NT2/D1 (cell line): ENCODE results near the gene LIMS1.
"Not testable (repeated sequence)": the region's sequence is repeated elsewhere in the genome, so short reads cannot be mapped to it uniquely, and the experiment has no call there.

Experiments
- DNase-seq: peaks from one replicate; pipeline ENCODE4 v3.0.0-alpha.2; 2011; ENCODE audit warnings: low read depth, low spot score
- H3K27me3 ChIP-seq: 2 replicates; pipeline ENCODE4 v1.6.0; 2011; ENCODE audit warnings: mild to moderate bottlenecking; ENCODE audit not compliant: insufficient read length, insufficient read depth
- H3K36me3 ChIP-seq: 2 replicates; pipeline ENCODE4 v1.6.1; 2011; ENCODE audit warnings: mild to moderate bottlenecking, low read length, mixed read lengths; ENCODE audit not compliant: insufficient read depth, insufficient read length
- H3K4me1 ChIP-seq: 2 replicates; pipeline ENCODE4 v1.5.1; 2011; ENCODE audit not compliant: insufficient read depth, insufficient read length
- H3K4me3 ChIP-seq: 2 replicates; pipeline ENCODE4 v1.5.1; 2011; ENCODE audit warnings: low read depth; ENCODE audit not compliant: insufficient read length
- H3K9ac ChIP-seq: 2 replicates; pipeline ENCODE4 v1.6.0; 2011; ENCODE audit warnings: low read depth; ENCODE audit not compliant: insufficient read length
- H3K9me3 ChIP-seq: 2 replicates; pipeline ENCODE4 v1.5.1; 2011; ENCODE audit warnings: mild to moderate bottlenecking, low read length; ENCODE audit not compliant: insufficient read depth
- SUZ12 ChIP-seq: IDR thresholded peaks from 2 replicates; pipeline ENCODE4 v1.6.1; 2011; ENCODE audit not compliant: insufficient read length, insufficient read depth; ENCODE audit errors: extremely low read depth
- YY1 ChIP-seq: IDR thresholded peaks from 2 replicates; pipeline ENCODE4 v1.6.1; 2011; ENCODE audit not compliant: insufficient read length, insufficient read depth
- ZNF274 ChIP-seq: IDR thresholded peaks from 2 replicates; pipeline ENCODE4 v1.6.1; 2011; ENCODE audit warnings: mild to moderate bottlenecking, low read depth, low read length

LIMS1 gene

DNA sequence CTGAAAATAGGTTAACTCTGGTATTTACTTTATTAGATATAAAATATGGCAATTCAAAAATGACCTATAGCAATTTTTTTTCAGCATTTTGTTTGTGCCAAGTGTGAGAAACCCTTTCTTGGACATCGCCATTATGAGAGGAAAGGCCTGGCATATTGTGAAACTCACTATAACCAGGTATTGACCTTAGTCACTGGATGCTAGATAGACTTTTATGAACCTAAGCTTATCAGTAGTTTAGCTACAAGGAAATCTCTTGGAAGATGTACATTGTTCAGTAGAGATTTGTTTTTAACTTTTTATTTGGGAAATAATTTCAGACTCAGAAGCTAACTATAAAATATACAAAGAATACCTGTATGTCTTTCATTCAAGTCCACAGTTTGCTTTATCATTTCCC, 142.3 kb downstream of the LIMS1 start:
- DNase-seq, H3K4me1 ChIP-seq: not testable (repeated sequence)

DNA sequence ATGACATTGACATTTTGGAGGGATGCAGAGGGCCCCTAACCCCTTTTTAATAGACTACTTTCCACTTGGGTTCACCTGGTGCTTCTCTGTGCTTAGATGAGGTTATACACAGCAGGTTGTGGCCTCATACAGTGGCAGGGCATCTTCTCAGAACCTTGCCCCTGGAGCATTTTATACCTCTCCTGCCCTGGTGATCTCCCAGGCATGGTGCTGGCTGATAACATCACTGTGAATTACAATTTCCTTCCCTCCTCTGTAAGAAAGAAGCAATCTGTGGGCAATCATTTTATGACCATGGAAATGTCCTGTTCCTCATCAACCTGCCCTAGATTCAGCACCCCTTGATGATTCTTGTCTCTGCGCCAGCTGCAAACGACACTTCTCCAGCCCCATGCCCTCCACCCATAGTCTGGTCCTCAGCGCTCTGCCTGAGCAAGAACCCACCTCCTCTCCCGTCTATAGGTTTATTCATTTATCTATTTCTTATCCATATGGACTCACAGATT, 143.0 kb downstream of the LIMS1 start:
- not testable (repeated sequence) for H3K9ac ChIP-seq, H3K4me3 ChIP-seq, H3K9me3 ChIP-seq, H3K4me1 ChIP-seq, DNase-seq, H3K27me3 ChIP-seq
- H3K36me3 ChIP-seq = peaks cover 31% of the 10 kb centered on the region

More for the DNA sequence above, 142.3 kb downstream of the LIMS1 start:
- H3K9ac ChIP-seq, H3K9me3 ChIP-seq, H3K4me3 ChIP-seq, H3K27me3 ChIP-seq: not testable (repeated sequence)
- H3K36me3 ChIP-seq = peaks cover 25% of the 10 kb centered on the region

GRCh38 chr2:108678198-108678651, 144.0 kb downstream of the LIMS1 start:
- not testable (repeated sequence) for H3K27me3 ChIP-seq, H3K4me3 ChIP-seq, H3K4me1 ChIP-seq, H3K9ac ChIP-seq, H3K9me3 ChIP-seq, DNase-seq
- peaks cover 34% of the 10 kb centered on the region for H3K36me3 ChIP-seq

DNA sequence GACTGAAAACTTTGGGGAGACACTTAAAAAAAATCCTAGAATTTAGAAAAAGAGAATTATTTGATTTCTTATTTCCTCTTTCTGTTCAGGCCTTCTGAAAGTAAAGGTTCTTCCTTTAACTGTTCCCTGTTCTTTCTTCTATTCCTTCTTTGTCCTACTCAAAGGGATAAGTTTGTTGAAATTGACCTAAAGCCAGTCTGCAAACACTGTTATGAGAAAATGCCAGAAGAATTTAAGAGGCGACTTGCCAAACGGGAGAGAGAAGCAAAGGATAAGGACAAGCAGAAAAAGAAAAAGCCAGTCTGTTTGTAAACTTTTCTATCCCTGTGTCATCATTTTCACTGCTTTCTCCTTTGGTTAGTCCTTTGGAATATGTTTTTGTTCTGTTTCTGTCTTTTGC, 146.5 kb downstream of the LIMS1 start:
- not testable (repeated sequence) for H3K9me3 ChIP-seq

DNA sequence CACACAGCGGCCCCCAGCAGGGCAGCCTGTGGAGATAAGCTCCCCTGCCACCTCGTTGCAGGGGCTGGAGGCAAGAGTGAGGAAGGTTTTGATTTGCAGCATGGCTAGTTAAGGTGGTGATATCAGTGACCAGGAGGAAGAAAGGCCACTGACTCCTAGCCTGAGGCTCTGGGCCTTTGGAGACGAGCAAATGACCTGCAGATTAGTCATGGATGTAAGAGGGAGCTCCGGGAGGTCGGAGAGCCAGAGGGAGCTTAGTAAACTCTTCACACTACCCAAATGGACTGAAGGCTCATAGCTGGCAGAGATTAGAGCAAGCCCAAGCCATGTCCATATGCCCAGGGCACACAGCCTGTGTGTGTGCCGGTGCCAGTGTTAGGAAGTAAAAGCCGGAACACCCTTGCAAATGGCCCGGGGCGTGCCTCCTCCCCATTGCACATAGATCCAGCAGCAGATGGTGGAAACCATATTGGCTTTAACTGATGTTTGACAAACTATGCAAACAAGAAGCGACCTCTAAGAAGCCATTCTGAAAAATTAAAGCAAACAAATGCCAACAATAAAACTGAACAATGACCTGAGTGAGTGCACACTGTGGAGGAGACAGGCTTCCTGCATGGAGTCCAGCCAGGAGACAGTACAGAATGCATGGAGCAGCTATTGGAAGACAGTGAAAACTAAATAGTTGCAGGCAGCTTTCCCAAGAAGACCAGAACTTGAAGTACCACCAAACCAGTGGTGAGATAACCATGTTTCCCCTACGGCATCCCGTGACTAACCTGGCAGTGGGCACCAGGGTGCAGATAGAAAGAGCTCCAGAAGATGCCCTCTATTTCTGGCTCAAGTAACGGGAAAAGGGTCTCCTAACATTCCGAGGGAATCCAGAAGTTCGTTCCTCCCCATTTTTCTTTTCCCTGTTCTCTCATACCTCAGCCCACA, 154.8 kb downstream of the LIMS1 start:
- not testable (repeated sequence) for H3K4me3 ChIP-seq, DNase-seq, H3K9me3 ChIP-seq, H3K4me1 ChIP-seq, H3K9ac ChIP-seq, H3K27me3 ChIP-seq
- H3K36me3 ChIP-seq = peaks cover 14% of the 10 kb centered on the region

More for the DNA sequence above, 146.5 kb downstream of the LIMS1 start:
- H3K4me1 ChIP-seq, H3K9ac ChIP-seq, H3K4me3 ChIP-seq, DNase-seq, H3K27me3 ChIP-seq: not testable (repeated sequence)
- peaks cover 47% of the 10 kb centered on the region for H3K36me3 ChIP-seq

GRCh38 chr2:108690001-108690400, 155.7 kb downstream of the LIMS1 start:
- not testable (repeated sequence) for DNase-seq, H3K9me3 ChIP-seq, H3K4me1 ChIP-seq, H3K9ac ChIP-seq, H3K36me3 ChIP-seq, H3K4me3 ChIP-seq, H3K27me3 ChIP-seq

- Histone ChIP-seq H3K4me1 (peaks cover 1% of the 10 kb centered on the region), H3K9ac (no peak overlapping the region), H3K36me3 (no peaks in the 10 kb centered on the region), H3K27me3 (no peaks in the 10 kb centered on the region), H3K9me3 (no peaks in the 10 kb centered on the region), H3K4me3 (no peak overlapping the region)
- DNase-seq = no peak
- TF ChIP-seq SUZ12 (no peak), YY1 (no peak)
Measured at GRCh38 chr2:108691447-108691846, 157.2 kb downstream of the LIMS1 start.

GRCh38 chr2:108701208-108701607, 166.9 kb downstream of the LIMS1 start:
- TF ChIP-seq SUZ12 = no peak
- TF ChIP-seq ZNF274 = no peak
- no peak for TF ChIP-seq YY1
- H3K27me3 ChIP-seq = no peaks in the 10 kb centered on the region
- no peak for DNase-seq
- H3K4me3 ChIP-seq = no peak overlapping the region
- no peak overlapping the region for H3K9ac ChIP-seq
- no peaks in the 10 kb centered on the region for H3K4me1 ChIP-seq
- H3K36me3 ChIP-seq = no peaks in the 10 kb centered on the region
- no peaks in the 10 kb centered on the region for H3K9me3 ChIP-seq
